Amygdala (tissue), 56 donors: Measurements from ENCODE around the gene PHLDB2.

Source experiments
- DNase-seq, 56 donors: peaks; one replicate each; lab custom pipeline; 2025; lab: John Stamatoyannopoulos, UW

Gene PHLDB2

GRCh38 chr3:111919370-111920065 lies 60.5 kb downstream of the PHLDB2 start:
- DNase-seq: no peak

- DNase-seq: no peak
These were observed 62.1 kb downstream of the PHLDB2 start for GRCh38 chr3:111921181-111921580.

GRCh38 chr3:111923095-111923771 lies 64.2 kb downstream of the PHLDB2 start:
- DNase-seq: no peak

- no peak for DNase-seq
These were observed 64.7 kb downstream of the PHLDB2 start for GRCh38 chr3:111923806-111924205.

GRCh38 chr3:111924283-111924682 lies 65.2 kb downstream of the PHLDB2 start:
- DNase-seq: no peak

- no peak for DNase-seq
These were observed 67.2 kb downstream of the PHLDB2 start for GRCh38 chr3:111926266-111926676.

GRCh38 chr3:111928613-111929012 lies 69.5 kb downstream of the PHLDB2 start:
- DNase-seq: no peak

- DNase-seq: no peak
These were observed 70.4 kb downstream of the PHLDB2 start for GRCh38 chr3:111929484-111929883.

- no peak for DNase-seq
These were observed 73.9 kb downstream of the PHLDB2 start for GRCh38 chr3:111932946-111933345.

- DNase-seq: no peak
These were observed 77.3 kb downstream of the PHLDB2 start for GRCh38 chr3:111936191-111936841.

- no peak for DNase-seq
These were observed 77.9 kb downstream of the PHLDB2 start for GRCh38 chr3:111936967-111937366.

- DNase-seq: no peak
These were observed 78.8 kb downstream of the PHLDB2 start for GRCh38 chr3:111937871-111938270.

GRCh38 chr3:111939873-111940272 lies 80.8 kb downstream of the PHLDB2 start:
- DNase-seq: no peak

- no peak for DNase-seq
These were observed 84.5 kb downstream of the PHLDB2 start for GRCh38 chr3:111943533-111943932.

- no peak for DNase-seq
These were observed 85.3 kb downstream of the PHLDB2 start for GRCh38 chr3:111944372-111944771.

- no peak for DNase-seq
These were observed 88.2 kb downstream of the PHLDB2 start for GRCh38 chr3:111947231-111947630.

- DNase-seq: no peak
These were observed 89.7 kb downstream of the PHLDB2 start for GRCh38 chr3:111948786-111949185.

- no peak for DNase-seq
These were observed 90.6 kb downstream of the PHLDB2 start for GRCh38 chr3:111949712-111950111.

- no peak for DNase-seq
These were observed 92.0 kb downstream of the PHLDB2 start for GRCh38 chr3:111951032-111951431.

GRCh38 chr3:111952086-111952485 lies 93.0 kb downstream of the PHLDB2 start:
- DNase-seq: no peak

GRCh38 chr3:111952866-111953450 lies 93.9 kb downstream of the PHLDB2 start:
- DNase-seq: no peak
